ENCODE results near the gene ARID3C.
A peak's percentile ranks its signal among the peaks of the same experiment; 100 is the strongest.

ARID3C gene

GRCh38 chr9:34594177-34594576 is 34.7 kb downstream of the ARID3C start:
- DNase-seq (ENCODE audit: low spot score), result no peak

GRCh38 chr9:34592895-34593601 is 35.8 kb downstream of the ARID3C start:
- no peak for DNase-seq (ENCODE audit: low spot score)

- no peak for DNase-seq (ENCODE audit: low spot score)
These were observed 36.7 kb downstream of the ARID3C start for GRCh38 chr9:34591917-34592866.

GRCh38 chr9:34591248-34591916 is 37.5 kb downstream of the ARID3C start:
- DNase-seq (ENCODE audit: low spot score), result peak; percentile 87

- no peak for DNase-seq (ENCODE audit: low spot score)
These were observed 38.3 kb downstream of the ARID3C start for GRCh38 chr9:34590381-34591247.

GRCh38 chr9:34589636-34590380 is 39.1 kb downstream of the ARID3C start, which contains the start of gene CNTFR:
Gene CNTFR (minus strand): TSS chr9:34589724. CDS start chr9:34568981, 20,743 bp downstream.
- DNase-seq (ENCODE audit: low spot score), result no peak

GRCh38 chr9:34588671-34589635 is 39.9 kb downstream of the ARID3C start:
- DNase-seq (ENCODE audit: low spot score), result no peak

GRCh38 chr9:34587271-34587670 is 41.6 kb downstream of the ARID3C start:
- no peak for DNase-seq (ENCODE audit: low spot score)

GRCh38 chr9:34585946-34586669 is 42.8 kb downstream of the ARID3C start:
- no peak for DNase-seq (ENCODE audit: low spot score)

- no peak for DNase-seq (ENCODE audit: low spot score)
These were observed 43.9 kb downstream of the ARID3C start for GRCh38 chr9:34584970-34585369.

- no peak for DNase-seq (ENCODE audit: low spot score)
These were observed 46.1 kb downstream of the ARID3C start for GRCh38 chr9:34582787-34583186.

- DNase-seq (ENCODE audit: low spot score), result no peak
These were observed 47.5 kb downstream of the ARID3C start for GRCh38 chr9:34581318-34581717.

- no peak for DNase-seq (ENCODE audit: low spot score)
These were observed 48.5 kb downstream of the ARID3C start for GRCh38 chr9:34580358-34580757.

GRCh38 chr9:34579808-34580163 is 49.1 kb downstream of the ARID3C start:
- DNase-seq (ENCODE audit: low spot score), result no peak

- DNase-seq (ENCODE audit: low spot score), result no peak
These were observed 49.6 kb downstream of the ARID3C start for GRCh38 chr9:34579104-34579807.

GRCh38 chr9:34578241-34579103 is 50.4 kb downstream of the ARID3C start:
- DNase-seq (ENCODE audit: low spot score), result no peak

Measured in COLO829 (cell line).